LNCaP clone FGC (cell line): ENCODE data around the gene ANK2.

ENCODE experiments used
- DNase-seq: peaks from one replicate; pipeline ENCODE4 v3.0.0-alpha.2; 2011; ENCODE audit warnings: low read depth
- H3K4me3 ChIP-seq: 2 replicates; pipeline ENCODE4 v1.5.1; 2011; ENCODE audit warnings: mild to moderate bottlenecking, low read depth, low read length, control low read depth
- TF ChIP-seq, protein P1 (sequence below): IDR thresholded peaks from 2 replicates; pipeline ENCODE4 v1.5.1; 2012; ENCODE audit warnings: mild to moderate bottlenecking; ENCODE audit not compliant: control insufficient read depth, insufficient read depth; ENCODE audit errors: extremely low read depth

ANK2 gene

DNA sequence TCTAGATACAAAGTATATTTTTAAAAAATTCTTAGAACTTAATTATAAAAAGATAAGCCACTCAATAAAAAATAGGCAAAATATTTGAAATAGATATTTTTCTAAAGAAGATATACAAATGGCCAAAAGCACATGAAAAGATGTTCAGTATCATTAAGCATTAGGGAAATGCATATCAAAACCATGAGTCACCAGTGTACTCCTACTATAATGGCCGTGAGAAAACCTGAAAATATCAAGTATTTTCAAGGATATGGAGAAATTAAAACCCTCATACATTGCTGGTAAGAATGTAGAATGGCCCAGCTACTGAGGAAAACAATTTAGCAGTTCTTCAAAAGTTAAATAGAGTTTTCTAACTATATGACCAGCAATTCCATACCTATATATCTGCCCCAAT, 374.2 kb downstream of the ANK2 start:
- no peak overlapping the region for H3K4me3 ChIP-seq
- TF ChIP-seq, protein P1, sequence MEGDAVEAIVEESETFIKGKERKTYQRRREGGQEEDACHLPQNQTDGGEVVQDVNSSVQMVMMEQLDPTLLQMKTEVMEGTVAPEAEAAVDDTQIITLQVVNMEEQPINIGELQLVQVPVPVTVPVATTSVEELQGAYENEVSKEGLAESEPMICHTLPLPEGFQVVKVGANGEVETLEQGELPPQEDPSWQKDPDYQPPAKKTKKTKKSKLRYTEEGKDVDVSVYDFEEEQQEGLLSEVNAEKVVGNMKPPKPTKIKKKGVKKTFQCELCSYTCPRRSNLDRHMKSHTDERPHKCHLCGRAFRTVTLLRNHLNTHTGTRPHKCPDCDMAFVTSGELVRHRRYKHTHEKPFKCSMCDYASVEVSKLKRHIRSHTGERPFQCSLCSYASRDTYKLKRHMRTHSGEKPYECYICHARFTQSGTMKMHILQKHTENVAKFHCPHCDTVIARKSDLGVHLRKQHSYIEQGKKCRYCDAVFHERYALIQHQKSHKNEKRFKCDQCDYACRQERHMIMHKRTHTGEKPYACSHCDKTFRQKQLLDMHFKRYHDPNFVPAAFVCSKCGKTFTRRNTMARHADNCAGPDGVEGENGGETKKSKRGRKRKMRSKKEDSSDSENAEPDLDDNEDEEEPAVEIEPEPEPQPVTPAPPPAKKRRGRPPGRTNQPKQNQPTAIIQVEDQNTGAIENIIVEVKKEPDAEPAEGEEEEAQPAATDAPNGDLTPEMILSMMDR, result no peak
- DNase-seq, result no peak

DNA sequence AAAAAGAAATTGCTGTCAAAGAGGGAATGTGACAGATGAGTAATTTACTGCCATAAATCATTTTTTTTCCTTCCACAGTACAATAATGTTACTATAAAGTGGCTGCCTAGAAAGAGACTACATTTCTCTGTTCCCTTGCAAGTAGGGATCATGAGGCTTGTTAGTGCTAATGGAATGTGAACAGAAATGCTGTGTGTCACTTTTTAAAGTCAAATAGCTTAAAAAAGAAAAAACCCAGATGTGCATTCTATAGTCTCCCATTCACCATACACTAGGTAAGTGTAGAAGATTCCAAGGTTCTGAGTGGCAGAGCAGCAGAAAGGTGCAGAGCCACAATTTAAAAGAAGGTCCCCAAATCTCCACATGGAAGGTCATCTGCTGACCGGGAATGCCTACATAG, 383.7 kb downstream of the ANK2 start:
- H3K4me3 ChIP-seq, result no peak overlapping the region
- TF ChIP-seq, protein P1, result no peak
- DNase-seq, result no peak
